Lung (tissue), 12 donors: Measurements from ENCODE around the gene TFB2M. TPM values are rescaled to one million over a fixed set of nuclear protein-coding genes. Genes with fewer than 3 reads are reported as not detected.

ENCODE experiments used
- ATAC-seq: fragments of 200-7000 bp; cut with Tn5 transposase; one replicate; pipeline ENCODE4 v1.9.1; 2020; ENCODE audit warnings: moderate number of reproducible peaks; ENCODE audit not compliant: insufficient read depth, low FRiP score
- DNase-seq, 3 donors: peaks; one replicate each; pipeline ENCODE4 v3.0.0-alpha.2; 2013 to 2017
- H3K27ac ChIP-seq, 2 donors: one replicate each; pipeline ENCODE4 v1.5.1; 2013; ENCODE audit warnings: mild to moderate bottlenecking in 2 of 2, moderate library complexity in 2 of 2, control low read depth in 1 of 2, inconsistent platforms in 1 of 2, low read depth in 1 of 2, low read length in 1 of 2
- H3K27me3 ChIP-seq, 3 donors: one replicate each; pipeline ENCODE4 v1.5.1; 2013; ENCODE audit warnings: low read length in 2 of 3; ENCODE audit not compliant: control insufficient read depth in 3 of 3, insufficient read depth in 3 of 3
- H3K36me3 ChIP-seq, 4 donors: one replicate each; pipeline ENCODE4 v1.5.1; 2013; ENCODE audit warnings: low read length in 4 of 4, mild to moderate bottlenecking in 1 of 4, moderate library complexity in 1 of 4; ENCODE audit not compliant: control insufficient read depth in 4 of 4, insufficient read depth in 4 of 4
- H3K4me1 ChIP-seq, 5 donors: one replicate each; pipeline ENCODE4 v1.5.1; 2013; ENCODE audit warnings: low read length in 5 of 5, mild to moderate bottlenecking in 2 of 5, moderate library complexity in 1 of 5; ENCODE audit not compliant: control insufficient read depth in 5 of 5, insufficient read depth in 5 of 5
- H3K4me3 ChIP-seq: one replicate; pipeline ENCODE4 v1.5.1; 2013; ENCODE audit warnings: mild to moderate bottlenecking, control low read depth, moderate library complexity
- H3K9ac ChIP-seq, 2 donors: one replicate each; pipeline ENCODE4 v1.5.1; 2013; ENCODE audit warnings: low read length in 2 of 2, control low read depth in 1 of 2; ENCODE audit not compliant: insufficient read depth in 1 of 2
- H3K9me3 ChIP-seq, 4 donors: one replicate each; pipeline ENCODE4 v1.5.1; 2013; ENCODE audit warnings: low read length in 3 of 4, mild to moderate bottlenecking in 1 of 4, moderate library complexity in 1 of 4; ENCODE audit not compliant: control insufficient read depth in 4 of 4, insufficient read depth in 3 of 4
- WGBS, 2 donors: extraction: QIAGEN DNeasy Blood & Tissue Kit; methylation state at CpG; one replicate each; pipeline ENCODE4 v1.1.7; 2013; 5-methylcytosine and 5-hydroxymethylcytosine counted together
- polyA plus RNA-seq, 2 donors: library from polyadenylated mRNA; stranded (reverse); fragments of 200-250 nt; gene quantifications; one replicate each; pipeline ENCODE4 v1.2.1, GENCODE V29; 2013
- total RNA-seq, 2 donors: library from RNA; depleted of rRNA in 1 of 2; stranded (reverse); fragments of >200 nt in 1 of 2; gene quantifications; one replicate each; pipeline ENCODE4 v1.2.1, GENCODE V29; 2014 to 2021
- TF ChIP-seq, protein P1 (sequence below): IDR thresholded peaks from 2 replicates; pipeline ENCODE4 v1.5.1; 2012; ENCODE audit warnings: mild to moderate bottlenecking; ENCODE audit errors: control extremely low read depth, extremely low read depth
- donor health status: control.
- donor health status: control.
- donor health status: Bipolar disorder and iron deficiency.
- donor health status: healthy.
- donor health status: DM: yes; HTN: yes; CAD: no.

The TFB2M gene
- total and polyA plus RNA-seq, 4 donors, result 5.5 to 13.3 (median 10.8) TPM

DNA sequence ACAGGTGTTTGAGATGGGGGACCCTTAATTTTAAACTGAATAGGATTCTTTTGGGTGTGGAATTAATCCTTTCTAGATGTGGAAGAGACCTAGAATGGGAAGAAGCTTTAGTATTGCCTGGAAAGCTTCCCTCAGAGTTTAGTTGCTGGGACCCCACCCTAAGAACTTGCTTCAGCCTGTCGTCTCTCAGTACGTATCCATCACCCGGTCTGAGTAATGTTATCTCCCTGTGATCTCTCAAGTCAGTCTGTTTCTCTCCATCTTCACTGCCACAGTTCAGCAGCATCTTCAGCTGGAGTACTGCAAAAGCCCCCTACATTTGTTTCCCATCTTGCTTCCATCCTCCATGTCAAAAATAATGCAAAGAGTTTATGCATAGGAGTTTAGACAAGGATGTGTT is 29.1 kb upstream of the TFB2M start:
- Histone ChIP-seq H3K27ac (no peak overlapping the region), H3K9ac (no peak overlapping the region), H3K4me3 (no peak overlapping the region), H3K36me3 (peaks cover 2 to 8% (median 4%) of the 10 kb centered on the region in 4 donors), H3K4me1 (peaks cover 0 to 7% (median 0%) of the 10 kb centered on the region in 5 donors), H3K27me3 (no peaks in the 10 kb centered on the region), H3K9me3 (no peaks in the 10 kb centered on the region)
- DNase-seq (no peak), ATAC-seq (no peak)
- TF ChIP-seq, protein P1, sequence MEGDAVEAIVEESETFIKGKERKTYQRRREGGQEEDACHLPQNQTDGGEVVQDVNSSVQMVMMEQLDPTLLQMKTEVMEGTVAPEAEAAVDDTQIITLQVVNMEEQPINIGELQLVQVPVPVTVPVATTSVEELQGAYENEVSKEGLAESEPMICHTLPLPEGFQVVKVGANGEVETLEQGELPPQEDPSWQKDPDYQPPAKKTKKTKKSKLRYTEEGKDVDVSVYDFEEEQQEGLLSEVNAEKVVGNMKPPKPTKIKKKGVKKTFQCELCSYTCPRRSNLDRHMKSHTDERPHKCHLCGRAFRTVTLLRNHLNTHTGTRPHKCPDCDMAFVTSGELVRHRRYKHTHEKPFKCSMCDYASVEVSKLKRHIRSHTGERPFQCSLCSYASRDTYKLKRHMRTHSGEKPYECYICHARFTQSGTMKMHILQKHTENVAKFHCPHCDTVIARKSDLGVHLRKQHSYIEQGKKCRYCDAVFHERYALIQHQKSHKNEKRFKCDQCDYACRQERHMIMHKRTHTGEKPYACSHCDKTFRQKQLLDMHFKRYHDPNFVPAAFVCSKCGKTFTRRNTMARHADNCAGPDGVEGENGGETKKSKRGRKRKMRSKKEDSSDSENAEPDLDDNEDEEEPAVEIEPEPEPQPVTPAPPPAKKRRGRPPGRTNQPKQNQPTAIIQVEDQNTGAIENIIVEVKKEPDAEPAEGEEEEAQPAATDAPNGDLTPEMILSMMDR, result no peak
- 79 to 89% methylated on average over 3 of the region's 3 CpGs for WGBS, 2 donors

DNA sequence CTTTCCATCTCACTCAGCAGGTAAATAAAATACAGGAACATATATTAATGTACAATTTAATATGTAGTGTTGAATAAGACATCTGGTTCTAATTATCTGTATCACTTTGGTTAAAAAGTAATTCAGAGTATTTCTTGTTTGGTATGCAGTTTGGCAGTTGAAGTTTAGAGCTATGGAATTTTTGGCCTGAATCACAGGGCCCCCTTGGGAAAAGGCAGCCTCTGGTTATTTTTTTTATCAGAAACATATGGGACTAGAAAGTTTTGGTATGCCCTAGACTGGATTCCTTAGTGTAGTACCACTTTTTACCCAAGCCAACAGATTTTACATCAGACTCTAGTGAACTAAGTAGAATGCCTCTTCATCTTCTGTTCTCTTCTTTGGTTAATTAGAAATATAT is 26.6 kb upstream of the TFB2M start:
- peaks cover 2 to 8% (median 4%) of the 10 kb centered on the region in 4 donors for H3K36me3 ChIP-seq
- DNase-seq (no peak), ATAC-seq (no peak)
- H3K4me3 ChIP-seq, result no peak overlapping the region
- H3K4me1 ChIP-seq, result peaks cover 0 to 5% (median 2%) of the 10 kb centered on the region in 5 donors
- peaks cover 0 to 2% (median 0%) of the 10 kb centered on the region in 4 donors for H3K9me3 ChIP-seq
- TF ChIP-seq, protein P1, result no peak
- H3K27me3 ChIP-seq, result no peaks in the 10 kb centered on the region
- no peak overlapping the region for H3K27ac ChIP-seq
- H3K9ac ChIP-seq, result no peak overlapping the region

DNA sequence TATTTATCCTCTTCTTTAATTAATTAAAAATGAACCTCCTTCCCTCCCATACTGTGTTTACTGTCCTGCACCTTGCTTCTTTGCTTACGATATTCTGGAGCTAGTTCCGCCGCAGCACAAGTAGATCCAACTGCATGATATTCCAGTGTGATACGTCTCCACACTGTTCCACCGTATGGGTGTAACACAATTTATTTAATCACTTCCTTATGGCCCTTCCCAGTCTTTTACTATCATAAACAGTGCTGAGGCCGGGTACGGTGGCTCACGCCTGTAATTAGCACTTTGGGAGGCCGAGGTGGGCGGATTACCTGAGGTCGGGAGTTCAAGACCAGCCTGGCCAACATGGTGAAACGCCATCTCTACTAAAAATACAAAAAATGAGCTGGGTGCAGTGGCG is 25.9 kb upstream of the TFB2M start:
- H3K27ac ChIP-seq, result no peak overlapping the region
- peaks cover 2 to 8% (median 4%) of the 10 kb centered on the region in 4 donors for H3K36me3 ChIP-seq
- TF ChIP-seq, protein P1, result no peak
- H3K9me3 ChIP-seq, result peaks cover 0 to 2% (median 0%) of the 10 kb centered on the region in 4 donors
- DNase-seq (no peak), ATAC-seq (no peak)
- H3K9ac ChIP-seq, result no peak overlapping the region
- WGBS, 2 donors, result 82 to 91% methylated on average over 13 of the region's 13 CpGs
- H3K4me1 ChIP-seq, result peaks cover 0 to 3% (median 1%) of the 10 kb centered on the region in 5 donors
- no peaks in the 10 kb centered on the region for H3K27me3 ChIP-seq
- H3K4me3 ChIP-seq, result no peak overlapping the region

DNA sequence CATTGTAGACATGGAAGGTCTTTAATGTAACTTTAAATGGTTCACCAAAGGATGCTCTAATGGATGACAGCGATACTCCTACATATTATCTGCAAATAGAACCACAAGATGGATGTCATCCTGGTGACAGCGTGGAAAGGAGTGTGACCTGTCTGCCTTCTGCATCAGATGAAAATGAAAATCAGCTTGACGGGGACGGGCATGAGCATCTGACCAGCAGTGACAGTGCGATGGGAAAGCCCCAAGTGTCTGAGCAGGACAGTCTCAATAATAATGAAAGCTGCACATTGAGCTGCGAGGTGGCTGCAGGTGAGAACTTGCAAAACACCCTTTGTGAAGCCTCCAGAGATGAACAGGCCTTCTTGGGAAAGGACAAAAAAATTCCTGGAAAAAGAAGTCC is 25.4 kb upstream of the TFB2M start:
- no peak overlapping the region for H3K4me3 ChIP-seq
- no peak for ATAC-seq
- TF ChIP-seq, protein P1, result no peak

More for the DNA sequence above, 25.4 kb upstream of the TFB2M start:
- Histone ChIP-seq H3K27me3 (no peaks in the 10 kb centered on the region), H3K9me3 (peaks cover 0 to 2% (median 0%) of the 10 kb centered on the region in 4 donors), H3K4me1 (peaks cover 0 to 3% (median 1%) of the 10 kb centered on the region in 5 donors), H3K9ac (no peak overlapping the region), H3K27ac (no peak overlapping the region), H3K36me3 (peaks cover 2 to 8% (median 4%) of the 10 kb centered on the region in 4 donors)
- DNase-seq, result no peak
- WGBS, 2 donors, result 92 to 97% methylated on average over 6 of the region's 6 CpGs
